Islet of Langerhans (tissue), 1 donor: ENCODE data around the gene MZF1.
"Not testable (repeated sequence)": the region's sequence is repeated elsewhere in the genome, so short reads cannot be mapped to it uniquely, and the experiment has no call there.

ENCODE experiments used
- FAIRE-seq: peaks from one replicate; lab custom pipeline; 2011; peaks lifted over from hg19 to GRCh38; lab: Jason Lieb, UNC

Gene MZF1

DNA sequence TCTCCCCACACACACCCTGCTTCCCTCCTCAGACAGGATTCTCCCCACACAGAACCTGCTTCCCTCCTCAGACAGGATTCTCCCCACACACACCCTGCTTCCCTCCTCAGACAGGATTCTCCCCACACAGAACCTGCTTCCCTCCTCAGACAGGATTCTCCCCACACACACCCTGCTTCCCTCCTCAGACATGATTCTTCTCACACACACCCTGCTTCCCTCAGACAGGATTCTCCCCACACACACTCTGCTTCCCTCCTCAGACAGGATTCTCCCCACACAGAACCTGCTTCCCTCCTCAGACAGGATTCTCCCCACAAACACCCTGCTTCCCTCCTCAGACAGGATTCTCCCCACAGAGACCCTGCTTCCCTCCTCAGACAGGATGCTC, 34.0 kb downstream of the MZF1 start:
- not testable (repeated sequence) for FAIRE-seq

- FAIRE-seq: no peak
Measured at GRCh38 chr19:58538257-58539168, 34.6 kb downstream of the MZF1 start.

GRCh38 chr19:58536852-58537798, 36.0 kb downstream of the MZF1 start:
- no peak for FAIRE-seq

DNA sequence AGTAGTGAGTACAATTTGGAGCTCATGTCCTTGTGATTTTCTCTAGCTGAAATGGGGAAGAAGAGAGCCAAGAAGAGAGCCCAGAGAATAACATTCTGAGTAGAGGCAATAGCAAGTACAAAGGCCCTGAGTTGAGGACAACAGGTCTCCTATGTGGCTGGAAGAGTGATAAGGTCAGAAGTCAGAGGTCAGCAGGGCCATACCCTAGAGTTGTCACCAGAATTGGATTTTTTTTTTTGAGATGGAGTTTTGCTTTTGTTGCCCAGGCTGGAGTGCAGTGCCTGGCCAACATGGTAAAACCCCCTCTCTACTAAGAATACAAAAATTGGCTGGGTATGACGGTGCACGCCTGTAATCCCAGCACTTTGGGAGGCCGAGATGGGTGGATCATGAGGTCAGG, 37.3 kb downstream of the MZF1 start:
- no peak for FAIRE-seq

- no peak for FAIRE-seq
Measured at GRCh38 chr19:58531034-58531840, 41.9 kb downstream of the MZF1 start.

DNA sequence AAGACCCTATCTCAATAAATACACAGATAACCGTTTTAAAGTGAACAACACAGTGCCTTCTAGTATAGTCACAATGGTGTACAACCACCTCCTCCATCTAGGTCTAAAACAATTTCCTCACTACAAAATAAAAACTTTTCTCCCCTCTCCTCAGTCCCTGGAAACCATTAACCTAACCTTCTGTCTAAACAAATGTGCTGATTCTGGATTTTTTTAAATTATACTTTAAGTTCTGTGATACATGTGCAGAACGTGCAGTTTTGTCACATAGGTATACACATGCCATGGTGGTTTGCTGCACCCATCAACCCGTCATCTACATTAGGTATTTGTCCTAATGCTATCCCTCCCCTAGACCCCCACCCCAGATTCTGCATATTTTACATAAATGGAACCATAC, 43.7 kb downstream of the MZF1 start:
- no peak for FAIRE-seq

- FAIRE-seq: no peak
Measured at GRCh38 chr19:58522709-58523108, 50.4 kb downstream of the MZF1 start.

GRCh38 chr19:58521651-58522050, 51.5 kb downstream of the MZF1 start:
- no peak for FAIRE-seq

DNA sequence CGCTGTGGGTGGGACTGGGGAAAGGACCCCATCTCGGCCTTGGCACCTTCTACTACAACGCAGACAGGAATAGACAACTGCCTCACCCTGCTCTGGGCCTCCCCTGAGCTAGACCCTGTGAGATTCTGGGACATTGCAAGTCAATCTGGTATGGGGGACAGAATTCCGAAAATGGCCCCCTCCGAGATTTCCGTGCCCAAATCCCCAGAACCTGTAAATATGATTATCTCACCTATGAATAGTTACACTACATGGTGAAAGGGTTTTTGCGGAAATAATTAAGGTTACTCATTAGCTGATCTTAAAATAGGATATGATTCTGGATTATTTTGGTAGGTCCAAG, 52.9 kb downstream of the MZF1 start:
- no peak for FAIRE-seq

DNA sequence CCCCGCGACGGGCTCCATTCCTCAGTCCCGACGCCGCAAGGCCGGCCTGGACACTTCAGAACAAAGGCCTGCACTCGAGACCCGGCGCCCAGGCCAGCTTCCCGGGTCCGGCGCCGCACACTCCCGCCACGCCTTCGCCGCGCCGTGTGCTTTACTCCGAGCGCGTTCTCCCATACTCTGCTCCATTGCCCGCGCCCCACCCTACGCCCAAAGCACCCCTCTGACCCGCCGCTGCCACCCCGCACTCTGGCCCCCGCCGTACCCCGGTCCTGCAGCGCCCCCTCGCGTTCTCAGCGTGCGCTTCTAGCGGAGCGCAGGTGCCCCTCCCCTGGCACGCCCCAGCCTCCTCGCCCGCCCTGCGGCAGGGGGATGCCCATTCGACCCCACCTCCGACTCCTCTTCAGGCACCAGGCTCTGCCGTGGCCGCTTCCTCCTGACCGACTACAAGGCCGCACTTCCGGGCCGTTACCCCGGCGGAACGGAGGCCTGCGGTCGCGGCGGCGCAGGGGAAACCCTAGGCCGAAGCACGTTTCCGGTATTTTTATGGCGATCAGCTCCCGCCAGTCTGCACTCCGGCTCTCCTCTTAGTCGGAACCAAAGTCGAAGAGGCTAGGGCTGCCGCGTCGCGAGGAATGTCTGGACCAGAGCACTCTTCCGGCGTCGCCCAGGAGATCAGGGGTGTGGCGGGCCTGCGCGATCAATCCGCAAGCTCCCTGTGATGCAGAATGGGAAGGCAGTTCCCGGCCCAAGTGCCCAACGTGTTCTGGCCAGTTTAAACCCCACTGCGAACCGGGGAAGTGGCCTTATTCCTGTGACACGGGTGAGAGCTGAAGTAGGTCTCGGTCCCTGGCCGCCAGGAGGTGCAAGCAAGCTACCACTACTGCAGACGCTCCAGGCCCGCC, 53.5 kb downstream of the MZF1 start, which contains the start of gene ZBTB45:
Gene ZBTB45 (minus strand): TSS at position 456 of the 902 bp plus-strand sequence. CDS start 2,137 bp downstream, outside the sequence.
- no peak for FAIRE-seq

DNA sequence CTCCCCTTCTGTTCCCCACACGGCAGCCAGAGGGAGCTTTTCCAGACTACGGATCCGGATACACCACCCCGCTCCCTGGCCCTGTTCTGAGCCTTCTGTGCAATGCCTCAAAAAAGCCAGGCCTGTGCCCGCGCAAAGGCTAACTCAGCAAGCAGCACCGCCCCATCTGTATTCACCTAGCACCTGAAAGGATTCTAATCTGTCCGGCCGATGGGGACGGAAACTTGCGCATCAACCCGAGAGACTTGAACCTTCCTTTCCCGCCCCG, 54.1 kb downstream of the MZF1 start:
- no peak for FAIRE-seq

- no peak for FAIRE-seq
Measured at GRCh38 chr19:58518256-58519086, 54.7 kb downstream of the MZF1 start.

GRCh38 chr19:58516964-58517833, 55.9 kb downstream of the MZF1 start:
- FAIRE-seq: no peak

GRCh38 chr19:58516246-58516836, 56.8 kb downstream of the MZF1 start:
- no peak for FAIRE-seq

DNA sequence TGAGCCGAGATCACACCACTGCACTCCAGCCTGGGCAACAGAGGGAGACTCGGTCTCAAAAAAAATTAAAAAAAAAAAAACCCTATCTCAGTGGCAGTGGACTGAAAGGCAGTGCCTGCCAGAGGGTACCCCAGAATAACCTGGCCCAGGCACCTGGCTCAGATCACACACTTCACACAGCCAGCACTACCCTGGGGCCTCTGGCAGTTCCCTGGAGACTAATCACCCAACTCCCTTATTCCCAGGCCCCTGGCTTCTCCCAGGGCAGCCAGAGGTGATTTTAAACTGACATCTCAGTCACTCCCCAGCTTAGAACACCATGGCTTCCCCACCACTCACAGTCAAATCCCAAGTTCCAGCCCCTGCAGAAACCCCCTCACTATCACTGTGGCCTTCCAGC, 57.9 kb downstream of the MZF1 start:
- FAIRE-seq: no peak

DNA sequence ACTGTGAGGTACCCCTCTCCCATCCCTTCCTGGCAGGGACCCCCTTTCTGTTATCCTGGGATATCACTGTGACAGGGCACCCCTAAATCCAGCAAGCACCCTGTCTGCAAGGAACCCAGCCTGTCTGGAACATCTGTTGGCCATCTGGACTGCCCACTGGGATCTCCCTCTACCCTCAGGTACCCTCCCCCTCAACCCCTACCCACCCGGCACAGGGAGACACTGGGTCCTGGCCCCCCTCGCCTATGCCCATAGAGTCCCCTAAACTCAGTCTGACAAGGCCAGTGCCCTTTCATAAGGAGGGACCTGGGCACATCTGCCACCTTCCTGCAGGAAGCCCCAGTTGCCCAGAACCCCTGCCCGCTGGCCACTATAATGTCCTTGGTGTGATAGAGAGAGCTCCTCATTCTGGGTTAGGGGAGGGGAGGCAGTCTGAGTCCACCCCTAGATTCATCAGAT, 58.5 kb downstream of the MZF1 start:
- no peak for FAIRE-seq

GRCh38 chr19:58513694-58514563, 59.2 kb downstream of the MZF1 start:
- FAIRE-seq: no peak

GRCh38 chr19:58513213-58513693, 59.9 kb downstream of the MZF1 start:
- FAIRE-seq: no peak
